Measurements from ENCODE around the gene GDI1. TPM values are rescaled to one million over a fixed set of nuclear protein-coding genes. Genes with fewer than 3 reads are reported as not detected.

Gene GDI1
- total RNA-seq, 1 donor from 2014 or later, result 143 TPM

- Histone ChIP-seq H3K4me3 (ENCODE audit: insufficient read depth, low read depth, low read length) (no peak overlapping the region), H3K4me2 (ENCODE audit: low read length) (no peak overlapping the region), H3K79me2 (ENCODE audit: insufficient read depth, low read length) (peaks cover 20% of the 10 kb centered on the region), H3K9ac (ENCODE audit: low read length) (no peak overlapping the region), H3K27me3 (ENCODE audit: insufficient read depth, low read length) (no peaks in the 10 kb centered on the region), H4K20me1 (ENCODE audit: insufficient read depth, low read length) (peaks cover 27% of the 10 kb centered on the region), H2AFZ (ENCODE audit: low read depth, low read length) (no peak overlapping the region), H3K9me3 (ENCODE audit: insufficient read depth, low read depth, low read length) (no peaks in the 10 kb centered on the region), H3K27ac (ENCODE audit: low read depth, low read length) (no peak overlapping the region), H3K36me3 (ENCODE audit: insufficient read depth, low read length) (peaks cover 5% of the 10 kb centered on the region), H3K4me1 (ENCODE audit: insufficient read depth, low read length) (peaks cover 14% of the 10 kb centered on the region)
- Mint-ChIP-seq H3K27ac (ENCODE audit: unreplicated experiment) (no peak overlapping the region), H3K4me1 (ENCODE audit: low read depth, unreplicated experiment) (peaks cover 9% of the 10 kb centered on the region), H3K36me3 (ENCODE audit: low read depth, unreplicated experiment) (peaks cover 2% of the 10 kb centered on the region), H3K9me3 (ENCODE audit: unreplicated experiment) (no peaks in the 10 kb centered on the region), H3K27me3 (ENCODE audit: low read depth, unreplicated experiment) (no peaks in the 10 kb centered on the region), H3K4me3 (ENCODE audit: unreplicated experiment) (peak overlapping the region; percentile 27)
- TF ChIP-seq EZH2 (IDR thresholded peaks at IDR 0.05; ENCODE audit: insufficient read depth, low read length) (no peak), CTCF (IDR thresholded peaks at IDR 0.05; ENCODE audit: insufficient read depth, low read depth, low read length) (no peak)
- FAIRE-seq, result no peak
- no peak for DNase-seq (ENCODE audit: low read depth)
Measured at GRCh38 chrX:154404625-154405192, 32.2 kb upstream of the GDI1 start.

GRCh38 chrX:154408659-154409221 lies 28.2 kb upstream of the GDI1 start:
- peak overlapping the region; percentile 84 for H3K27ac ChIP-seq (ENCODE audit: low read depth, low read length)
- FAIRE-seq, result peak; percentile 64
- peak overlapping the region; percentile 69 for H3K4me3 ChIP-seq (ENCODE audit: insufficient read depth, low read depth, low read length)
- Mint-ChIP-seq H3K4me1 (ENCODE audit: low read depth, unreplicated experiment) (peaks cover 2% of the 10 kb centered on the region), H3K9me3 (ENCODE audit: unreplicated experiment) (no peaks in the 10 kb centered on the region), H3K4me3 (ENCODE audit: unreplicated experiment) (peak overlapping the region; percentile 84), H3K27ac (ENCODE audit: unreplicated experiment) (peak overlapping the region; percentile 77), H3K27me3 (ENCODE audit: low read depth, unreplicated experiment) (no peaks in the 10 kb centered on the region), H3K36me3 (ENCODE audit: low read depth, unreplicated experiment) (no peaks in the 10 kb centered on the region)
- no peak for DNase-seq (ENCODE audit: low read depth)
- no peaks in the 10 kb centered on the region for H3K27me3 ChIP-seq (ENCODE audit: insufficient read depth, low read length)
- peaks cover 15% of the 10 kb centered on the region for H3K79me2 ChIP-seq (ENCODE audit: insufficient read depth, low read length)
- H3K4me2 ChIP-seq (ENCODE audit: low read length), result peak overlapping the region; percentile 97
- peaks cover 17% of the 10 kb centered on the region for H3K4me1 ChIP-seq (ENCODE audit: insufficient read depth, low read length)
- peak overlapping the region; percentile 66 for H2AFZ ChIP-seq (ENCODE audit: low read depth, low read length)
- peak overlapping the region; percentile 88 for H3K9ac ChIP-seq (ENCODE audit: low read length)
- H4K20me1 ChIP-seq (ENCODE audit: insufficient read depth, low read length), result no peaks in the 10 kb centered on the region
- H3K36me3 ChIP-seq (ENCODE audit: insufficient read depth, low read length), result no peaks in the 10 kb centered on the region
- H3K9me3 ChIP-seq (ENCODE audit: insufficient read depth, low read depth, low read length), result no peaks in the 10 kb centered on the region
- TF ChIP-seq CTCF (IDR thresholded peaks at IDR 0.05; ENCODE audit: insufficient read depth, low read depth, low read length) (no peak), EZH2 (IDR thresholded peaks at IDR 0.05; ENCODE audit: insufficient read depth, low read length) (no peak)

Measured in astrocyte (in vitro differentiated cells and primary cell).